Mucosa of descending colon (tissue), 3 donors: ENCODE measurements around the gene MCTP1. TPM values are rescaled to one million over a fixed set of nuclear protein-coding genes. Genes with fewer than 3 reads are reported as not detected.
A peak's percentile ranks its signal among the peaks of the same experiment; 100 is the strongest.

Experiments used
- ATAC-seq: fragments of 200-7000 bp; cut with Tn5 transposase; one replicate; pipeline ENCODE4 v1.9.1; 2020; ENCODE audit warnings: mild to moderate bottlenecking, moderate library complexity
- DNase-seq, 3 donors: peaks; one replicate each; pipeline ENCODE4 v3.0.0-alpha.2; 2020
- H3K36me3 ChIP-seq: fragments of 200-600 bp; one replicate; pipeline ENCODE4 v1.8.0; 2021; ENCODE audit warnings: low read depth, mild to moderate bottlenecking
- H3K4me1 ChIP-seq: fragments of 200-600 bp; one replicate; pipeline ENCODE4 v1.8.0; 2021; ENCODE audit warnings: low read depth, mild to moderate bottlenecking
- H3K4me3 ChIP-seq: fragments of 200-600 bp; one replicate; pipeline ENCODE4 v1.8.0; 2021; ENCODE audit warnings: mild to moderate bottlenecking
- H3K9me3 ChIP-seq: fragments of 200-600 bp; one replicate; pipeline ENCODE4 v1.8.0; 2021; ENCODE audit warnings: mild to moderate bottlenecking
- intact Hi-C, 2 donors: fragments of 100-400 bp; cut with DNase I in 1 of 2; cut with micrococcal nuclease in 1 of 2; formaldehyde crosslinking; loops; one replicate each; pipeline versions ENCODE4 v1.11.0 to v1.11.1; 2022; cut with DNase I, micrococcal nuclease
- total RNA-seq, 3 donors: library from RNA; stranded (reverse); fragmentation: NEBNext Ultra II Directional in 2 of 3; extraction: Animal tissue kit (Norgen Biotek cat#: 25700) in 2 of 3; gene quantifications; one replicate each; pipeline versions ENCODE4 v1.2.1 to v1.2.4, GENCODE V29; 2021 to 2023
- TF ChIP-seq, protein P1 (sequence below): fragments of 200-600 bp; IDR thresholded peaks from one replicate; pipeline ENCODE4 v1.8.0; 2022; ENCODE audit warnings: antibody characterized with exemption, mild to moderate bottlenecking
- donor health status: DM: no; HTN: no; CAD: no; lungs with moderate emphysema.
- donor health status: DM: no; HTN: no; CAD: no.
- donor health status: DM: no; HTN: yes; CAD: no.

MCTP1 gene
- total RNA-seq, 3 donors from 2014 or later: 6.8 to 12.3 (median 7.7) TPM

DNA sequence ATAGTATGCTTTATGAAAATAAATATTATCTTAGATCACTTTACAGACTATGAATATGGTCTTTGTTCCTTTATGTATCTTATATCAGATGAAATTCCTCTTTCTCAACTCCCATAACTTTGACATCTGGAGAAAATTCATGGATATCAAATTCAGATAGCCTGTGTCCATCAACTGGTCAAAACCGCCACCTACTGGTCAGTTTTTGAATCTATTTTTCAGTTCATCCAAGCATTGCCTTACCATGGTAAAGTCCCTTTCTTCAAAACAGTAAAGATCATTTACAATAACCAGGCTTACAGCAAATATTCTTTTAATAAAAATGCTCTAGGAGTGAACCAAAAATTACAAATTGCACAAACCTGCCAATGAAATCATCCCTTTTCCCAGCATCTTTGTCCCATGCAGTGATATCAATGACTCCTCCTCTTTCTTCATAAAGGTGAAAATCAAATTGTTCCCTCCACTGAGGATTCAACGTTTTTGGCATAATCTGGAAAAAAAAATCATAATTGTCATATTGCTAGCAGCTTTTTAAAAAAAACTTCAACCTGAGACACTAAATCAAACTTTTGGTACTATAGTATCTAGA, 375.9 kb downstream of the MCTP1 start:
- peak in 1 of 3 donors; percentile 21 for DNase-seq
- ATAC-seq: no peak
- H3K4me3 ChIP-seq: no peak overlapping the region
- H3K9me3 ChIP-seq: no peaks in the 10 kb centered on the region
- intact Hi-C loops: no loop called here
- TF ChIP-seq, protein P1, sequence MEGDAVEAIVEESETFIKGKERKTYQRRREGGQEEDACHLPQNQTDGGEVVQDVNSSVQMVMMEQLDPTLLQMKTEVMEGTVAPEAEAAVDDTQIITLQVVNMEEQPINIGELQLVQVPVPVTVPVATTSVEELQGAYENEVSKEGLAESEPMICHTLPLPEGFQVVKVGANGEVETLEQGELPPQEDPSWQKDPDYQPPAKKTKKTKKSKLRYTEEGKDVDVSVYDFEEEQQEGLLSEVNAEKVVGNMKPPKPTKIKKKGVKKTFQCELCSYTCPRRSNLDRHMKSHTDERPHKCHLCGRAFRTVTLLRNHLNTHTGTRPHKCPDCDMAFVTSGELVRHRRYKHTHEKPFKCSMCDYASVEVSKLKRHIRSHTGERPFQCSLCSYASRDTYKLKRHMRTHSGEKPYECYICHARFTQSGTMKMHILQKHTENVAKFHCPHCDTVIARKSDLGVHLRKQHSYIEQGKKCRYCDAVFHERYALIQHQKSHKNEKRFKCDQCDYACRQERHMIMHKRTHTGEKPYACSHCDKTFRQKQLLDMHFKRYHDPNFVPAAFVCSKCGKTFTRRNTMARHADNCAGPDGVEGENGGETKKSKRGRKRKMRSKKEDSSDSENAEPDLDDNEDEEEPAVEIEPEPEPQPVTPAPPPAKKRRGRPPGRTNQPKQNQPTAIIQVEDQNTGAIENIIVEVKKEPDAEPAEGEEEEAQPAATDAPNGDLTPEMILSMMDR: peak; percentile 20
- H3K36me3 ChIP-seq: no peaks in the 10 kb centered on the region
- H3K4me1 ChIP-seq: no peaks in the 10 kb centered on the region

DNA sequence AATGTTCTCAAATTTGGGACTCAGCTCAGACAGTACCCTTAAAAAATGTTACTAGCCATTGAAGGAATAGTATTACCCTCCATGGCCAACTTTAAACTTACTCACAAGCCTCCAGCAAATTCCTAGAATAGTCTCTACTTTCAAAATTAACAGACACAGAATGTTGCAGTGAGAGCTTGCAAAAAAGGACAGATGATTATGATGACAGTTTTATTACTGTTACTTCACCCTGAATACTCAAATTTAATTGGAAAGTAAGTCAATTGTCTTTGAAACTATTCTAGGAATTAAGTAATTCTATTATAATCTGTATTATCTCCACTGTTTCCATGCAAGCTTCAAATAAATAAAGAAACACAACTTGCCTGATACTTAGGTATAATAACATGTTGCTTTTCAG, 378.1 kb downstream of the MCTP1 start:
- no peak for ATAC-seq
- intact Hi-C loops: no loop called here
- H3K4me1 ChIP-seq: no peaks in the 10 kb centered on the region
- TF ChIP-seq, protein P1: no peak
- no peaks in the 10 kb centered on the region for H3K9me3 ChIP-seq
- no peak overlapping the region for H3K4me3 ChIP-seq
- no peaks in the 10 kb centered on the region for H3K36me3 ChIP-seq
- DNase-seq: no peak

DNA sequence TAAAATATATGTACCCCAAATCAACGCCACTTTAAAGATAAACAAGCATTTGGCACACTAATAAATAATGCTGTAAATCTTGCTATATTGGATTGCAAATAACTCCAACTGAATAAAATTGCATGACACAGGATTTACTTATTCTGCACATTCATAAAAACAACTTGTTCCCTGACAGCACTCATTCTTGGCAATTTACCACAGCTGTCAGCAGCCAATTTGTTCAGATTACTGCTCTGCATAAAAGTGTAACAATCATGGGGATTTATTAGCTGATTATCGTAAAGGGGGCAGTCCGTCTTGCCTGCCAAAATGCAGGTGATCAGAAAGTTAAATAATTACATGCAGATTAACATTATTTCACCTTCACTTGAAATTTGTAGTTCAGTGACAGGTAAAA, 381.2 kb downstream of the MCTP1 start:
- Histone ChIP-seq H3K4me3 (no peak overlapping the region), H3K4me1 (no peaks in the 10 kb centered on the region), H3K36me3 (no peaks in the 10 kb centered on the region), H3K9me3 (no peaks in the 10 kb centered on the region)
- ATAC-seq (no peak), DNase-seq (no peak)
- TF ChIP-seq, protein P1: no peak
- intact Hi-C loops: no loop called here

DNA sequence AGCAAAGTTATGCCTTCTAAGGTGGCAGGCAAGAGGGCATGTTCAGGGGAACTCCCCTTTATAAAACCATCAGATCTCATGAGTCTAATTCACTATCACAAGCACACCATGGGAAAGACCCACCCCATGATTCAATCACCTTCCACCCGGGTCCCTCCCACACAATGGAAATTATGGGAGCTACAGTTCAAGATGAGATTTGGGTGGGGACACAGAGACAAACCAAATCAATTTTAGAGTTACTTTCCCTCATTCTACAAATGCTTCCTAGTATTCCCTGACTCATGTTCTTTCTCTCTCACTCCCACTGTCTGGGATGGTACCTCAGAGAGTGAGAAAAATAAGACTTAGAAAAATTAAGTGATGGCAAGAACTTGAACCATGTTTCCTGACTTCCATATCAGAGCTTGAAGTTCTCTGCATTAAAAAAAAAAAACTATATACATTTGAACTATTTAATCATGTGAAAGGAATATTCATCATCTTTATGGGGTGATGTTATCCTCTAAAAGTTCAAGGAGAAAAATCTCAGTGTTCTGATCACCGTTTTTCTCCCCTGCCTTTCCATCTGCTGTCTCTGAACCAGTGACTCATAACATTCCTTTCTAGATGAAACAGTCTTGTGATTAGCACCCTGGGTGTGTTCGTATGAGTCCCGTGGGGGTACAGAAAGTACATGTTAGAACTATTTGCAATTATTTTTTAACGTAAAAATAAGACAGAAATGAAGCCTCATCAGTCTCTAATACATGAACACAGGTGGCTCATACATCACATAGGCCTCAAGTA, 383.5 kb downstream of the MCTP1 start:
- TF ChIP-seq, protein P1: no peak
- H3K4me3 ChIP-seq: no peak overlapping the region
- ATAC-seq (no peak), DNase-seq (no peak)
- intact Hi-C loops: no loop called here
- H3K9me3 ChIP-seq: no peaks in the 10 kb centered on the region
- H3K4me1 ChIP-seq: no peaks in the 10 kb centered on the region
- no peaks in the 10 kb centered on the region for H3K36me3 ChIP-seq

DNA sequence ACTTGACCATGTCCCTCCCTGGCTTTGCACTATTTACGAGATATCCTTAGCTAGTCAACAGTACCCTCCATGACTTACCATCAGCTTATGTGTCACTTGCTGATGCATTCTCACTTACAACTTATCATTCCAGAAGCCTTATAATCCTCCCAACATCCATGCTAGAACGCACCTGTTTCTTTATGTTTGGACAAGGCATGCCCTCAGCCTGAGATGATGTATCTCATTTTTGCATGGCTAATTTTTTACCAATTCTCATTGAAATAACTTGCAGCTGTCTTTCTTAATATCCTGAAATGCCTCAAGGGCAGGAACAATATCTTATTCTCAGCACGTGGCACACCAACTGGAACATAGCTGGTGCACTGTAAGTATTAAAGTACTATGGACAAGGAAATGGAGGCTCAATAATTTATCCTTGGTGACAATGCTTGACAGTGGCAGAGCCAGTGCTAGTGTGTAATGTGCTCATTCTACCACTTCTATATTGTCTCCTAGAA, 384.8 kb downstream of the MCTP1 start:
- Histone ChIP-seq H3K4me1 (no peaks in the 10 kb centered on the region), H3K36me3 (no peaks in the 10 kb centered on the region), H3K9me3 (no peaks in the 10 kb centered on the region), H3K4me3 (no peak overlapping the region)
- TF ChIP-seq, protein P1: no peak
- intact Hi-C loops: no loop called here
- no peak for ATAC-seq
- no peak for DNase-seq
